Bronchial epithelial cell (primary cell): ENCODE results near the gene SENP3. TPM values are rescaled to one million over a fixed set of nuclear protein-coding genes. Genes with fewer than 3 reads are reported as not detected.

Source experiments
- DNase-seq: peaks from one replicate; pipeline ENCODE4 v3.0.0-alpha.2; 2010; ENCODE audit warnings: low read depth
- FAIRE-seq: peaks from 2 replicates; lab custom pipeline; 2011; peaks lifted over from hg19 to GRCh38; lab: Jason Lieb, UNC
- H3K27me3 ChIP-seq: 2 replicates; pipeline ENCODE4 v1.5.1; 2011; ENCODE audit warnings: low read length; ENCODE audit not compliant: control insufficient read depth, insufficient read depth
- H3K36me3 ChIP-seq: 2 replicates; pipeline ENCODE4 v1.5.1; 2011; ENCODE audit warnings: low read length; ENCODE audit not compliant: control insufficient read depth, insufficient read depth
- H3K4me3 ChIP-seq: 2 replicates; pipeline ENCODE4 v1.5.1; 2011; ENCODE audit warnings: mild to moderate bottlenecking, low read depth, low read length, control low read depth
- total RNA-seq: library from RNA; depleted of rRNA; stranded (reverse); fragments of >200 nt; gene quantifications from 2 replicates; pipeline ENCODE4 v1.2.1, GENCODE V29; 2014
- TF ChIP-seq, protein P1 (sequence below): IDR thresholded peaks from 2 replicates; pipeline ENCODE4 v1.5.1; 2011; ENCODE audit warnings: mild to moderate bottlenecking, moderate library complexity, low read length, control low read depth, inconsistent platforms; ENCODE audit not compliant: insufficient read depth, severe bottlenecking

Gene SENP3
- total RNA-seq, 1 donor from 2014 or later, result 129 TPM

DNA sequence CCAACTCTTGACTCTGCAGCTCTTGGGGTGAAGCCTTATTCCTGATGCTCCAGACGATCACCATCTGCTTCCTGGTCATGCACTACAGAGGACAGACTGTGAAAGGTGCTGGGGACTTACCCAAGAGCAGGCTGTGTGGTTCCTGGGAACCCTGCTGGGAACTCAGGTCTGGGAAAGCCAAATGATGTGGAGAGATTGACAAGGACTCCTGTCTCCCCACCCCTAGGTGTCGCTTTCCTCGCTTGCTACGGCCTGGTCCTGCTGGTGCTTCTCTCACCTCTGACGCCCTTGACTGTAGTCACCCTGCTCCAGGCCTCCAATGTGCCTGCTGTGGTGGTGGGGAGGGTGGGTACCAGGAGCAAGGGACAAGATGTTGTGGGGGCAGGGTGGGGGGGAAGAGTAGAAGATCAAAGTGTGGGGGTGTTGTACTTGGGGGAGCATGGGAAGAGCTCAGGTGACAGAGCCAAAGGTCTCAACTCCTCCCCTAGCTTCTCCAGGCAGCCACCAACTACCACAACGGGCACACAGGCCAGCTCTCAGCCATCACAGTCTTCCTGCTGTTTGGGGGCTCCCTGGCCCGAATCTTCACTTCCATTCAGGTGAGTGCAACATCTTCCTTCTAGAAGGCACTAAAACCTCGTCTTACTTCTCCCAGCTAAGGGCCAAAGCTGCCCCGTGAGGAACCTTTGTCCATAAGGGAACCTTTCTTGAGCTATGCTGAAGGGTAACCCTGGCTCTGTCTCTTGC, 25.1 kb downstream of the SENP3 start:
- Histone ChIP-seq H3K4me3 (no peak overlapping the region), H3K36me3 (peaks cover 18% of the 10 kb centered on the region), H3K27me3 (no peaks in the 10 kb centered on the region)
- TF ChIP-seq, protein P1, sequence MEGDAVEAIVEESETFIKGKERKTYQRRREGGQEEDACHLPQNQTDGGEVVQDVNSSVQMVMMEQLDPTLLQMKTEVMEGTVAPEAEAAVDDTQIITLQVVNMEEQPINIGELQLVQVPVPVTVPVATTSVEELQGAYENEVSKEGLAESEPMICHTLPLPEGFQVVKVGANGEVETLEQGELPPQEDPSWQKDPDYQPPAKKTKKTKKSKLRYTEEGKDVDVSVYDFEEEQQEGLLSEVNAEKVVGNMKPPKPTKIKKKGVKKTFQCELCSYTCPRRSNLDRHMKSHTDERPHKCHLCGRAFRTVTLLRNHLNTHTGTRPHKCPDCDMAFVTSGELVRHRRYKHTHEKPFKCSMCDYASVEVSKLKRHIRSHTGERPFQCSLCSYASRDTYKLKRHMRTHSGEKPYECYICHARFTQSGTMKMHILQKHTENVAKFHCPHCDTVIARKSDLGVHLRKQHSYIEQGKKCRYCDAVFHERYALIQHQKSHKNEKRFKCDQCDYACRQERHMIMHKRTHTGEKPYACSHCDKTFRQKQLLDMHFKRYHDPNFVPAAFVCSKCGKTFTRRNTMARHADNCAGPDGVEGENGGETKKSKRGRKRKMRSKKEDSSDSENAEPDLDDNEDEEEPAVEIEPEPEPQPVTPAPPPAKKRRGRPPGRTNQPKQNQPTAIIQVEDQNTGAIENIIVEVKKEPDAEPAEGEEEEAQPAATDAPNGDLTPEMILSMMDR, result peak; percentile 82
- DNase-seq (peak; percentile 52), FAIRE-seq (peak; percentile 40)

DNA sequence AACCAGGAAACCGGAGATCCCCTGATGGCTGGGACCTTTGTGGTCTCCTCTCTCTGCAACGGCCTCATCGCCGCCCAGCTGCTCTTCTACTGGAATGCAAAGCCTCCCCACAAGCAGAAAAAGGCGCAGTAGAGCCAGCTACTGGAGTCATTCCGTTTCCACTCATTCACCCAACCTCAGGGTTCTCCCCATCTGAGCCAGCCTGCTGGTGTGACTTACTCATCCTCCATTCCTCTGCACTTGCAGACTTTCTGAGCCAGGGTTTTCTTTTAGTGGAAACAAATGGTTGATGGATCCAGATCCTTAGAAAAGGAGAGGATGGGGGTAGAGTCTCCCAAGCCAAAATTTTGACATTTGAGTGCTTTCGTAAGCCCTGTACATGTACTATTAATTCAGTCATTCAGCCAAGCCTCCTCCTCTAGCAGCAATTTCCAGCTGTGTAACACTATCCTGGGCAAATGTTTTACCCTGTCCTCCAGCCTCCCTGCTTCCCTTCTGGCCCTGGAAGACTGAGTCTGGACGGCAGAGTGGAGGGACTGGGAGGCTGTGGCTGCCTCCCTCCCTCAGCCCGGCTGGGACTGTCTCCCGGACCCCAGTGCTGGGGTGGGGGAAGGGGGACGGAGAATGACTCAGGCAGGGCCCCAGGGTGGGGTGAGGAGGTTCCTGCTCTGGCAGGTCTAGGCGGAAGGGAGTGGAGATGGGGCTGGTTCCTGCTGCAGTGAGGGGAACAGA, 25.9 kb downstream of the SENP3 start:
- FAIRE-seq, result peak; percentile 55
- no peaks in the 10 kb centered on the region for H3K27me3 ChIP-seq
- peak overlapping the region; percentile 78 for H3K4me3 ChIP-seq
- DNase-seq, result peak; percentile 75
- peaks cover 17% of the 10 kb centered on the region for H3K36me3 ChIP-seq
- TF ChIP-seq, protein P1, result peak; percentile 5

DNA sequence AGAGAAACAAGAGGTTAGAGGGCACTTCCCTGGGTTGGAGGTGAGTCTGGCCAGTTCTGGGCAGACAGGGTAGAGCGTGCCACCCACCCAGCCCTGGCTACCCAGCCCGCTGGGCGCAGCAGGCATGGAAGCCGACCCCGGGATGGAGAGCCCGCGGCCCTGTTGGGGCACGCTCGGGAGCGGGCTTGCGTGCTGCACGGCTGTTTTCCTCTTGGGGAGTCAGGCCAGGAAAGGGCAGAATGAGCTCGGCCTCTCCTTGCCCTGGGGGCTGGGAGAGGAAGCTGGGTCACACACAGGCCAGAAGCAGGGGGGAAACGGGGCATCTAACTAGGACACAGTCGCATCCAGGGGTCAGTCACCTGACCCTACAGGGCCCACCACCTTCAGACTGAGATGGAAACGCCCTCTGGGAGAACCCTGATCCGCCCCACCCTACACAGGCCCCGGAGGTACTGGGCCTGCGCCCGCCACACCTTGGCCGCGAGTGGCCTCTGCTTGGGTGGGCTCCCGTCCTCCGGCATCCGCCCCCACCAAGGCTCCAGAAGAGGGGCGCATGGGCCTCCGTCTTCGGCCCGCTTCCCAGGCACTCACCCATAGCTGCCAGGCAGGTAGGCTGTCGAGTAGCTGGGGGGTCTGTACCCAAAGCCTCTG, 27.0 kb downstream of the SENP3 start:
- FAIRE-seq (no peak), DNase-seq (peak; percentile 44)
- Histone ChIP-seq H3K4me3 (peak overlapping the region; percentile 78), H3K27me3 (no peaks in the 10 kb centered on the region), H3K36me3 (peaks cover 22% of the 10 kb centered on the region)
- TF ChIP-seq, protein P1, result no peak

DNA sequence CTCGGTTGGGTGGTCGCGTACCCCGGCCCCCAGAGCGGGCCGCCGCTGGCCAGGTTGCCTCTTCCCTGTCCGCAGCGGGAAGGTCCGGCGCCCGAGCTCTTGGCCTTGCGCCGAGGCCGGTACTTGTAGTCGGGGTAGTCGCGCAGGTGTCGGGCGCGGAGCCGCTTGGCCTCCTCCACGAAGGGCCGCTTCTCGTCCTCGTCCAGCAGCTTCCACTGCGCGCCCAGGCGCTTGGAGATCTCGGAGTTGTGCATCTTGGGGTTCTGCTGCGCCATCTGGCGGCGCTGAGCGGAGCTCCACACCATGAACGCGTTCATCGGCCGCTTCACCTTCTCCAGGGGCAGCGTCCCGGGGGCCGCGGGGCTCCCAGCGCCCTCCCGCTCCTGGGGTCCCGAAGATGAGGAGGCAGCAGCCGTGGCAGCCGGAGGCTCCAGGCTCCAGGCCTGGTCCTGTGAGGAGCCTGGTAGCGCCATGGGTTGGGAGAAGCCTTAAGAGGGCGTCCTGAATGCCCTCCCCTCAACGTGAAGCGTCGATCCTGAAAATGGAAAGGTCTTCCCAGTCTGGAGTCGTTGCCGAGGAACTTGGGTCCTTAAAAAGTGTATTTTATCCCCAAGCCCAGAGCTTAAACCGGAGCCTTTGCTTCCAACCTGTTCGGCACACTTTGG, 27.6 kb downstream of the SENP3 start:
- TF ChIP-seq, protein P1, result peak; percentile 96
- no peaks in the 10 kb centered on the region for H3K27me3 ChIP-seq
- H3K36me3 ChIP-seq, result peaks cover 26% of the 10 kb centered on the region
- FAIRE-seq (no peak), DNase-seq (peak; percentile 80)
- peak overlapping the region; percentile 78 for H3K4me3 ChIP-seq

DNA sequence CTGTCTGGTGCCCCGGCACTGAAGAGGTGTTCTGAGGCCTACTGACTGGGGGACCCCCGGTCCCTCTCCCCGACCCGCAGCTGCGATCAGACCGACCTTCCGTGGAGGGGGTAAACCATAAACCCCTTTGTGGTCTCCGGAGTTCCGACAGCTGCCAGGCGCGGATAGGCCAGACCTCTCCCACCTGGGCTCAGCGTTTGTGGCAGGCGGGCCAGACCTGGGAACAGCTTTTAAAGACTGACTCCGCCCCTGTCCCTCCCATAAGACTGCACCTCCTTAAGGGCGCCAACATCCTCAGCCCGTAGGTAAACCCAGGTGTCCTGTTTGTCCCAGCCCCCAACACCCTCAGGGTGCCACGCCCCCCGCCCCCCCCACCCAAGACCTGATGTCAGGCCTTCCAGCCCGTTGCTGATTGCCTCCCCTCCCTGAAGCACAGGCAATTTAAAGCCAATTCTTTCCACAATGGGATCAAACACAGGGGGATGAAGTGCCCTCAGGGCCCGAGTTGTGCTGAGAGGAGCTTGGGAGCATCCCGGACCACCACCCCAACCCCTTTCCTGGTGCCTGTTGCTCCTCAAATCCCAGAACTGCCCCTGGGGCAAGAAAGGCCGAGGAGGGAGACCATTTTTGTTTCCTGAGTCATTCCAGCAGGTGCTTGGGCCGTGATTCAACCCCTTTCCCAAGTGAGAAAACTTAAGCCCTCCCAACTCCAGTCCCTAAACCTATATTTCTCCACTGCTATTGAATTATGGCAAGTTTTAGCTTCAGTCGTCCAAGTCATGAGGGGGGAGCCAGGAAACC, 28.4 kb downstream of the SENP3 start, which contains the start of gene SOX15:
TSS of gene SOX15 (minus strand) at position 204 of the 801 bp plus-strand sequence. CDS start 418 bp downstream, outside the sequence.
- Histone ChIP-seq H3K36me3 (peaks cover 27% of the 10 kb centered on the region), H3K4me3 (peak within 1 kb of the TSS; percentile 78), H3K27me3 (no peaks in the 10 kb centered on the region)
- FAIRE-seq (no peak), DNase-seq (peak; percentile 87)
- TF ChIP-seq, protein P1, result no peak
